ENCODE results near the gene NRAP. TPM values are rescaled to one million over a fixed set of nuclear protein-coding genes. Genes with fewer than 3 reads are reported as not detected.

NRAP gene
- total and polyA plus RNA-seq, 7 donors = 41.4 to 2,239 (median 1,429) TPM

DNA sequence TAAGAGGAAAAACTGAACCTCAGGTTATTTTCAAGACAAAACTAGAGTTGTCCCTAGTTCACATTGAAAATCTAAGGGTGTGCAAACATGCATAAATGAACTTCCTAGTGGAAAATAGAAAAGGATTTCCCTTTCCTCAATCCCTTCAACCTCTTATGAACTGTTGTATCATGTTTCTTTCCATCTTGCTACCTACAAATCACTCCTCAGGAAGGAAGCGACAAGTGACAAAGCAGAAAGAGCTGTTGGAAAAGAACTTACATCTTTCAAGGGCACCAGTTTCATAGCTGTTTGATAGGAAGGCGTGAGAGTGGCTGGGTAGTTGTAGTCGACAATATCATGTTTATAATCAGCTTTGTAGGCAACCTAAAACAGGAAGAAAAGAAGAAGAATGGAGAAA lies 23.9 kb downstream of the NRAP start:
- Histone ChIP-seq H3K9me3 (no peaks in the 10 kb centered on the region), H3K4me1 (peaks cover 39% of the 10 kb centered on the region), H3K36me3 (ENCODE audit: insufficient read depth in 1 of 2, low read depth in 1 of 2) (peaks cover 0 to 97% of the 10 kb centered on the region in 2 donors), H3K27ac (peak overlapping the region; percentile 90), H3K4me3 (no peak overlapping the region), H3K27me3 (ENCODE audit: insufficient read depth in 3 of 3, low read length in 2 of 3) (no peaks in the 10 kb centered on the region)
- WGBS, 3 donors = 31 to 39% (median 37%) methylated on average over 3 of the region's 3 CpGs
- ATAC-seq (peak; percentile 28 to 60 (median 38)), DNase-seq (no peak)
- TF ChIP-seq, protein P1, sequence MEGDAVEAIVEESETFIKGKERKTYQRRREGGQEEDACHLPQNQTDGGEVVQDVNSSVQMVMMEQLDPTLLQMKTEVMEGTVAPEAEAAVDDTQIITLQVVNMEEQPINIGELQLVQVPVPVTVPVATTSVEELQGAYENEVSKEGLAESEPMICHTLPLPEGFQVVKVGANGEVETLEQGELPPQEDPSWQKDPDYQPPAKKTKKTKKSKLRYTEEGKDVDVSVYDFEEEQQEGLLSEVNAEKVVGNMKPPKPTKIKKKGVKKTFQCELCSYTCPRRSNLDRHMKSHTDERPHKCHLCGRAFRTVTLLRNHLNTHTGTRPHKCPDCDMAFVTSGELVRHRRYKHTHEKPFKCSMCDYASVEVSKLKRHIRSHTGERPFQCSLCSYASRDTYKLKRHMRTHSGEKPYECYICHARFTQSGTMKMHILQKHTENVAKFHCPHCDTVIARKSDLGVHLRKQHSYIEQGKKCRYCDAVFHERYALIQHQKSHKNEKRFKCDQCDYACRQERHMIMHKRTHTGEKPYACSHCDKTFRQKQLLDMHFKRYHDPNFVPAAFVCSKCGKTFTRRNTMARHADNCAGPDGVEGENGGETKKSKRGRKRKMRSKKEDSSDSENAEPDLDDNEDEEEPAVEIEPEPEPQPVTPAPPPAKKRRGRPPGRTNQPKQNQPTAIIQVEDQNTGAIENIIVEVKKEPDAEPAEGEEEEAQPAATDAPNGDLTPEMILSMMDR (IDR thresholded peaks at IDR 0.05) = no peak
- intact Hi-C loops (cut with DNase I) = no loop called here

DNA sequence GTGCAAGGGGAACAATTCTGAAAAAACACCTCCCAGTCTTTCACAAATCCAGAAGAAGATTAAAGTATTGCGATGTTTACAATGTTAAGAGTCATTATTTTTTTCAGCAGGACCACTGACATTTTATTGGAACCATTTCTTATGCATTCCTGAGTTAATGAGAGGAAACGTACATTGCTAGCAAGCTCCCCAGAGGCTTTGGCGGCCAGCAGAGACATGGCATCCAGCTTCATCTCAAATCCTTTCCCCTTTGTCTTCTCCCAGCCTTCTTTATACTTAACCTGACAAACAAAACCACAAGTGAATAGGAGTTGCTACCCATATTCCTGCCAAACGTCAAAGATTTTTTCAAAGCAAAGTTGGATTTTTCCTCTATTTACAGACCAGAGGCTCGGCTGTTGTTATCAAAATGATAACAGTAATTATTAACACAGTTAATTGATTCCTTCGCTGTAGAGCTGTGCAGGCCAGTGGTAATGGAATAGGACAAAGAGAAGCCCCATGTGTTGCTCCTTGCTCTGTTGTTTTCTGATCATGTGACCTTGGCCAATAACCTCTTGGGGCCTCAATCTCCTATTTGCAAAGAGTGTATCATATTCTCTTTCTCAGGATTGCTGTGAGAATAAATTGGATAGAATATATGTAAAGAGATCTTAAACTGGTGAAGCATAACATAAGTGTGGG lies 32.0 kb downstream of the NRAP start:
- H3K4me1 ChIP-seq = peaks cover 61% of the 10 kb centered on the region

DNA sequence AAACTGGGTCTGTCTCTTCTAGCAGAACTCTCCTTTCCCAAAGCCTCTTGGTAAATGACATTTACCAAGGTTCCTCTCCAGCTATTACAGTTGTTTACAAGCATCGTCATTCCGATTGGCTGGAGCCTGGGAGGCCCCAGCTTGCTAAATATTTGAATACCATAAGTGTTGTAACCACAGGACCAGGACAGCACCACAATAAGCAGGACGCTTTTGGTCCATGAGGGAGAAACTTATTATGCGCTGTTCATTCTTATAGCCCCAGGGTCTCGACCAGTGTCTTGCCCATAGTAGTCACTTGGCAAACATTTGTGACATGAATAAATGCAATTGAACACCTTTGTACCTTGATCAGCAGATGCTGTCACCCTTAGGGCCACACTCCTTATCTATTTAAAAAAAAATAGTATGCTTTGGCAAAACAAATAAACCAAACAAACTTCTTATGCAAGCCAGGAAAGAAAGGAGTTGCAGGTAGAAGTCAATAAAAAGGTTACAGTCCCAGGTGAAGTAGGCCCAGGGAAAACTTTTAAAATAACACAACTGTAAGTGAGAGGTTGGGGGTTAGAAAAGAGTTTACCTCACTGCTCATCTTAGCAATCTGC lies 32.8 kb downstream of the NRAP start:
- peaks cover 3 to 91% of the 10 kb centered on the region in 2 donors for H3K36me3 ChIP-seq (ENCODE audit: insufficient read depth in 1 of 2, low read depth in 1 of 2)

More for the DNA sequence above, 32.0 kb downstream of the NRAP start:
- H3K9me3 ChIP-seq = no peaks in the 10 kb centered on the region
- DNase-seq (no peak), ATAC-seq (no peak)
- peak overlapping the region; percentile 81 for H3K27ac ChIP-seq
- H3K36me3 ChIP-seq (ENCODE audit: insufficient read depth in 1 of 2, low read depth in 1 of 2) = peaks cover 3 to 91% of the 10 kb centered on the region in 2 donors
- WGBS, 3 donors = 56 to 66% (median 66%) methylated on average over 6 of the region's 6 CpGs
- H3K4me3 ChIP-seq = no peak overlapping the region
- no peaks in the 10 kb centered on the region for H3K27me3 ChIP-seq (ENCODE audit: insufficient read depth in 3 of 3, low read length in 2 of 3)
- TF ChIP-seq, protein P1 (IDR thresholded peaks at IDR 0.05) = no peak
- intact Hi-C loops (cut with DNase I) = no loop called here

DNA sequence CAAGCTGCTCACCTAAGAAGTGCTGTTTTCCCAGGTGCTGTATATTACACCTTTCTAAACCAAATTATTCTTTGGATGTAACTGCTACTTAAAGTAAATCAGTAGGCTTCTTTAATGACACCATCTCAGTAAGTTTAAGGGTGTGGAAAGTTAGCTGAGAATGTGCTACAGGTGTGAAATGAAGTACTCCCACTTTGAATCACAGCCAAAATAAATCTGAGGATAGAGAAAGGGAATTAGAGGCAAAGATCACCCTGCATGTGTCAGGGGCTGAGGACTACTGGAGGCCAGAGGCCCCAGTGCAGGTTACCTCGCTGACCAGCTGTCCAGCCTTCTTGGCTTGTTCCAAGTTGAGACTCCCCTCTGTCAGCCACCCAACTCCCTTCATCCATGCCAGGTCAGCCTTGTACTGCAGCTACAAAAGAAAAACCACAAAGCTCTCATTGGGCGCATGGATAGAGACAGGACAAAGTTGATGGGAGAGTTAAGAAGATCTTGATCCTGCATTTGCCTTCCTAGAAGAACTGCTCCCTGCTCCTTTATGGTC lies 35.2 kb downstream of the NRAP start:
- WGBS, 3 donors = 38 to 54% (median 42%) methylated on average over 2 of the region's 2 CpGs
- peaks cover 3 to 91% of the 10 kb centered on the region in 2 donors for H3K36me3 ChIP-seq (ENCODE audit: insufficient read depth in 1 of 2, low read depth in 1 of 2)
- no peak overlapping the region for H3K4me3 ChIP-seq
- H3K27me3 ChIP-seq (ENCODE audit: insufficient read depth in 3 of 3, low read length in 2 of 3) = no peaks in the 10 kb centered on the region
- TF ChIP-seq, protein P1 (IDR thresholded peaks at IDR 0.05) = no peak
- H3K4me1 ChIP-seq = peaks cover 73% of the 10 kb centered on the region
- peak overlapping the region; percentile 81 for H3K27ac ChIP-seq
- intact Hi-C loops (cut with DNase I) = no loop called here
- ATAC-seq (peak; percentile 32 to 61 (median 50)), DNase-seq (peak; percentile 39 to 62)
- no peaks in the 10 kb centered on the region for H3K9me3 ChIP-seq

More for the DNA sequence above, 32.8 kb downstream of the NRAP start:
- Histone ChIP-seq H3K4me3 (no peak overlapping the region), H3K27me3 (ENCODE audit: insufficient read depth in 3 of 3, low read length in 2 of 3) (no peaks in the 10 kb centered on the region), H3K4me1 (peaks cover 63% of the 10 kb centered on the region), H3K9me3 (no peaks in the 10 kb centered on the region), H3K27ac (peak overlapping the region; percentile 81)
- intact Hi-C loops (cut with DNase I) = no loop called here
- ATAC-seq (no peak), DNase-seq (no peak)
- WGBS, 3 donors = 75 to 88% (median 84%) methylated on average over 5 of the region's 5 CpGs
- TF ChIP-seq, protein P1 (IDR thresholded peaks at IDR 0.05) = no peak
